Suprapubic skin (tissue), 4 donors: ENCODE results near the gene SENP1.

ENCODE experiments used
- CTCF ChIP-seq, 2 donors: fragments of 200-600 bp in 1 of 2; fragments of 450-650 bp in 1 of 2; sonication (generic) in 1 of 2; IDR thresholded peaks; one replicate each; pipeline ENCODE4 v1.5.1; 2016 to 2019; ENCODE audit warnings: antibody characterized with exemption in 2 of 2, mild to moderate bottlenecking in 1 of 2, moderate library complexity in 1 of 2
- EP300 ChIP-seq: sonication (generic); formaldehyde crosslinking; IDR thresholded peaks from one replicate; pipeline ENCODE4 v1.6.1; 2017; ENCODE audit warnings: antibody characterized with exemption
- POLR2A ChIP-seq, 2 donors: fragments of 450-650 bp; IDR thresholded peaks; one replicate each; pipeline ENCODE4 v1.6.1; 2017; ENCODE audit warnings: antibody characterized with exemption in 2 of 2, mild to moderate bottlenecking in 2 of 2, moderate library complexity in 2 of 2
- POLR2AphosphoS5 ChIP-seq, 3 donors: sonication (generic); formaldehyde crosslinking; IDR thresholded peaks; one replicate each; pipeline ENCODE4 v1.6.1; 2017; ENCODE audit warnings: antibody characterized with exemption in 3 of 3

- TF ChIP-seq CTCF (IDR thresholded peaks at IDR 0.05) (no peak), POLR2A (IDR thresholded peaks at IDR 0.05) (no peak), POLR2AphosphoS5 (IDR thresholded peaks at IDR 0.05) (no peak), EP300 (no peak)
Measured at GRCh38 chr12:48145981-48146380, 40.1 kb upstream of the SENP1 start.
